K562 (cell line): ENCODE measurements around the gene MRPL10. TPM values are rescaled to one million over a fixed set of nuclear protein-coding genes. Genes with fewer than 3 reads are reported as not detected.

Experiments used
- CTBP1 ChIP-seq: fragments of 450-650 bp; IDR thresholded peaks from 2 replicates; pipeline ENCODE4 v1.6.1; 2016; ENCODE audit warnings: borderline replicate concordance
- DPF2 ChIP-seq: fragments of 450-650 bp; IDR thresholded peaks from 2 replicates; pipeline ENCODE4 v1.6.1; 2016
- E2F5 ChIP-seq: sonication (generic); formaldehyde crosslinking; IDR thresholded peaks from 2 replicates; pipeline ENCODE4 v1.8.0; 2022; ENCODE audit warnings: mild to moderate bottlenecking, missing genetic modification reagents
- ETS2 ChIP-seq: IDR thresholded peaks from 2 replicates; pipeline ENCODE4 v1.6.1; 2016; ENCODE audit warnings: borderline replicate concordance, missing genetic modification characterization, mild to moderate bottlenecking, moderate library complexity, missing compliant biosample characterization; ENCODE audit not compliant: poor library complexity, severe bottlenecking
- ETV1 ChIP-seq: fragments of 450-650 bp; conservative IDR thresholded peaks from 2 replicates; pipeline ENCODE4 v1.6.1; 2016; ENCODE audit warnings: missing genetic modification characterization, control low read depth, low read depth, missing compliant biosample characterization
- GTF2A2 ChIP-seq: IDR thresholded peaks from 2 replicates; pipeline ENCODE4 v1.6.1; 2016; ENCODE audit warnings: mild to moderate bottlenecking, missing genetic modification characterization, missing compliant biosample characterization
- HNRNPUL1 ChIP-seq: fragments of 200-400 bp; formaldehyde crosslinking; IDR thresholded peaks from 2 replicates; pipeline ENCODE4 v1.6.1; 2017; ENCODE audit warnings: low read length
- JUND ChIP-seq, 2 experiments: IDR thresholded peaks; 2 replicates in 1 of 2; 3 replicates in 1 of 2; pipeline ENCODE4 v1.6.1; 2011; ENCODE audit warnings: borderline replicate concordance in 2 of 2, low read depth in 2 of 2, low read length in 2 of 2, improper control_type of control experiment in 1 of 2, missing biosample characterization in 1 of 2, missing genetic modification characterization in 1 of 2, missing genetic modification reagents in 1 of 2
- KLF6 ChIP-seq: fragments of 250-450 bp; sonication (Bioruptor Pico); IDR thresholded peaks from 2 replicates; pipeline ENCODE4 v1.4.0; 2020; ENCODE audit warnings: mild to moderate bottlenecking, moderate library complexity, borderline replicate concordance
- MEIS2 ChIP-seq: fragments of 450-650 bp; IDR thresholded peaks from 2 replicates; pipeline ENCODE4 v1.6.1; 2014; ENCODE audit warnings: mild to moderate bottlenecking; ENCODE audit not compliant: partially characterized antibody
- PHF8 ChIP-seq: fragments of 200-600 bp; sonication (generic); IDR thresholded peaks from 2 replicates; pipeline ENCODE4 v1.6.1; 2012; ENCODE audit warnings: mixed run types, mild to moderate bottlenecking, inconsistent platforms, low read length, moderate library complexity, borderline replicate concordance
- RBM22 ChIP-seq: fragments of 200-400 bp; formaldehyde crosslinking; IDR thresholded peaks from 2 replicates; pipeline ENCODE4 v1.6.1; 2018; ENCODE audit warnings: low read length, low read depth; ENCODE audit not compliant: poor library complexity, severe bottlenecking
- RBM39 ChIP-seq: fragments of 200-400 bp; formaldehyde crosslinking; optimal IDR thresholded peaks from 2 replicates; pipeline ENCODE3; 2018; ENCODE audit warnings: low read depth, low read length
- TEAD4 ChIP-seq, 2 experiments: sonication (generic) in 1 of 2; formaldehyde crosslinking in 1 of 2; IDR thresholded peaks; 2 replicates each; pipeline versions ENCODE4 v1.6.1 to v1.8.0; 2012 to 2022; ENCODE audit warnings: borderline replicate concordance in 1 of 2, inconsistent platforms in 1 of 2, low read length in 1 of 2, mild to moderate bottlenecking in 1 of 2, missing genetic modification reagents in 1 of 2
- TGIF2 ChIP-seq: sonication (generic); formaldehyde crosslinking; IDR thresholded peaks from 2 replicates; pipeline ENCODE4 v1.8.1; 2022; ENCODE audit warnings: mild to moderate bottlenecking, missing genetic modification reagents, moderate library complexity
- ZBTB1 ChIP-seq: sonication (generic); formaldehyde crosslinking; IDR thresholded peaks from 2 replicates; pipeline ENCODE4 v1.8.1; 2023; ENCODE audit warnings: missing genetic modification reagents, low read depth, mild to moderate bottlenecking, borderline replicate concordance
- ZBTB17 ChIP-seq: fragments of 450-650 bp; formaldehyde crosslinking; IDR thresholded peaks from 2 replicates; pipeline ENCODE4 v1.4.0; 2020; ENCODE audit warnings: mild to moderate bottlenecking
- ZC3H11A ChIP-seq: IDR thresholded peaks from 2 replicates; pipeline ENCODE4 v1.6.1; 2012; ENCODE audit warnings: low read depth, low read length, improper control_type of control experiment
- ZNF212 ChIP-seq: fragments of 450-650 bp; formaldehyde crosslinking; IDR thresholded peaks from 2 replicates; pipeline ENCODE4 v1.4.0; 2020; ENCODE audit warnings: mild to moderate bottlenecking
- ZNF224 ChIP-seq: sonication (generic); formaldehyde crosslinking; IDR thresholded peaks from 2 replicates; pipeline ENCODE4 v1.8.0; 2022; ENCODE audit warnings: mild to moderate bottlenecking, missing genetic modification reagents
- ZNF589 ChIP-seq: fragments of 200-800 bp; sonication (Bioruptor generic); IDR thresholded peaks from 2 replicates; pipeline ENCODE4 v1.6.1; 2016; ENCODE audit warnings: low read depth, missing genetic modification characterization, missing compliant biosample characterization
- polyA plus RNA-seq, 8 experiments: library from polyadenylated mRNA; depleted of rRNA in 4 of 8; stranded (reverse) in 5 of 8; unstranded in 3 of 8; fragments of >200 nt; fragmentation: Nextera tagmentation in 2 of 8; fragmentation: Illumina TruSeq in 1 of 8; extraction: Ambion mirVana in 2 of 8; extraction: Trizol in 1 of 8; gene quantifications; 2 replicates each; pipeline versions ENCODE4 v1.2.1 to v1.2.3, GENCODE V29; 2011 to 2014; ENCODE audit warnings: inconsistent platforms in 1 of 8, missing spikeins in 1 of 8
- total RNA-seq, 7 experiments: library from RNA; depleted of rRNA in 6 of 7; stranded (reverse); fragments of >200 nt in 6 of 7; fragmentation: Illumina TruSeq in 2 of 7; extraction: Trizol in 2 of 7; gene quantifications; 2 replicates each; pipeline versions ENCODE4 v1.2.1 to v1.2.3, GENCODE V29; 2011 to 2021; ENCODE audit warnings: low replicate concordance in 1 of 7
- TF ChIP-seq, protein P1 (sequence below): sonication (generic); formaldehyde crosslinking; IDR thresholded peaks from 2 replicates; pipeline ENCODE4 v1.4.0; 2020; ENCODE audit warnings: mild to moderate bottlenecking, missing genetic modification reagents
- TF ChIP-seq, protein P2 (sequence below): fragments of 450-650 bp; IDR thresholded peaks from 2 replicates; pipeline ENCODE4 v1.6.1; 2016; ENCODE audit warnings: missing biosample characterization, missing genetic modification characterization
- TF ChIP-seq, protein P3 (sequence below): fragments of 250-450 bp; sonication (Bioruptor Pico); IDR thresholded peaks from 2 replicates; pipeline ENCODE4 v1.8.0; 2022; ENCODE audit warnings: moderate library complexity, mild to moderate bottlenecking, inconsistent platforms

The MRPL10 gene
- total and polyA plus RNA-seq, 9 of the 15 experiments (the other 6 are each of a cell fraction or from before 2014, with no cell fraction given): 27.8 to 105 (median 67.3) TPM

DNA sequence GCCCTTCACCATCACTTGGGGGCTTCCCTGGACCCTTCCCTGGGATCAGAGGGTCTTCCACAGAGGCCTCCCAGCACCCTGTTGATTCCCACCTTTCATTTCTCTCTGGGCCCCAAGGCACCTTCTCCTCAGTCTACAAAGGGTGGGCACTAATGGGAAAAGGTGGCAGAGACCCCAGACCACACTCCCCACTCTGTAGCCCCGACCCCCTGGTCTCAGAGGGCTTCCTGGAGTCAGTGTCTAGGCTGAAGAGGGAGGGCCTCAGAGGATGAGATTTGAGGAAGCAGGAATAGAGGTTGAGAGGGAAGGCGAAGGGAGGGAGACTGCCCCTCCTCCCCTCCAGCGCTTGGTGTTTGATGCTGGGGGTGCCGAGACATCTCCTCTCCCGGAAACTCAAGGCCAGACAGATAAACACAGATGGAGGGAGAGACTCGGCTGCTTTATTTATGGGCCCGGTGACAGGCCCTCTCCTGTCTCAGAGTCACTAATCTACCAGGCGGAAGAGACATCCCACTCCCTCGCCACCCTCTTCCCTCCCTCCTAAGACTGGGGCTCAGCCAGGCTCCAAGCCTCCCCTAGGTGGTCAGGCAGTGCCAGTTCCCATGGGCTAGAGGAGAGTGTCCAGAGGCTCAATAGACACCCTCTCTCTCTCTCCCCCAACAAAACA, 46.2 kb upstream of the MRPL10 start (continued):
- peak; percentile 100 for TF ChIP-seq MEIS2
- peak; percentile 86 for TF ChIP-seq DPF2
- TF ChIP-seq, protein P1, sequence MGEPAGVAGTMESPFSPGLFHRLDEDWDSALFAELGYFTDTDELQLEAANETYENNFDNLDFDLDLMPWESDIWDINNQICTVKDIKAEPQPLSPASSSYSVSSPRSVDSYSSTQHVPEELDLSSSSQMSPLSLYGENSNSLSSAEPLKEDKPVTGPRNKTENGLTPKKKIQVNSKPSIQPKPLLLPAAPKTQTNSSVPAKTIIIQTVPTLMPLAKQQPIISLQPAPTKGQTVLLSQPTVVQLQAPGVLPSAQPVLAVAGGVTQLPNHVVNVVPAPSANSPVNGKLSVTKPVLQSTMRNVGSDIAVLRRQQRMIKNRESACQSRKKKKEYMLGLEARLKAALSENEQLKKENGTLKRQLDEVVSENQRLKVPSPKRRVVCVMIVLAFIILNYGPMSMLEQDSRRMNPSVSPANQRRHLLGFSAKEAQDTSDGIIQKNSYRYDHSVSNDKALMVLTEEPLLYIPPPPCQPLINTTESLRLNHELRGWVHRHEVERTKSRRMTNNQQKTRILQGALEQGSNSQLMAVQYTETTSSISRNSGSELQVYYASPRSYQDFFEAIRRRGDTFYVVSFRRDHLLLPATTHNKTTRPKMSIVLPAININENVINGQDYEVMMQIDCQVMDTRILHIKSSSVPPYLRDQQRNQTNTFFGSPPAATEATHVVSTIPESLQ (CRISPR knock-in tag): 0 out of 2 replicates have a peak, but pooled peaks have one; percentile 62
- no peak for TF ChIP-seq ZC3H11A
- TF ChIP-seq ZBTB17 (CRISPR knock-in tag): peak; percentile 57
- TF ChIP-seq KLF6 (CRISPR knock-in tag): 0 out of 2 replicates have a peak, but pooled peaks have one; percentile 67
- TF ChIP-seq ZBTB1 (CRISPR knock-in tag): no peak
- no peak for TF ChIP-seq ZNF212 (CRISPR knock-in tag)
- TF ChIP-seq GTF2A2 (tag): no peak
- TF ChIP-seq E2F5 (CRISPR knock-in tag): no peak
- TF ChIP-seq RBM39: peak; percentile 32
- TF ChIP-seq RBM22: no peak
- TF ChIP-seq JUND (IDR thresholded peaks at IDR 0.05; ENCODE audit: borderline replicate concordance, low read depth, low read length): peak; percentile 75; the same call in 1 of the 2 replicates
- TF ChIP-seq JUND (tag; IDR thresholded peaks at IDR 0.05; ENCODE audit: borderline replicate concordance, low read depth, low read length): peak; percentile 71; the same call in 1 of the 3 replicates
- TF ChIP-seq, protein P2, sequence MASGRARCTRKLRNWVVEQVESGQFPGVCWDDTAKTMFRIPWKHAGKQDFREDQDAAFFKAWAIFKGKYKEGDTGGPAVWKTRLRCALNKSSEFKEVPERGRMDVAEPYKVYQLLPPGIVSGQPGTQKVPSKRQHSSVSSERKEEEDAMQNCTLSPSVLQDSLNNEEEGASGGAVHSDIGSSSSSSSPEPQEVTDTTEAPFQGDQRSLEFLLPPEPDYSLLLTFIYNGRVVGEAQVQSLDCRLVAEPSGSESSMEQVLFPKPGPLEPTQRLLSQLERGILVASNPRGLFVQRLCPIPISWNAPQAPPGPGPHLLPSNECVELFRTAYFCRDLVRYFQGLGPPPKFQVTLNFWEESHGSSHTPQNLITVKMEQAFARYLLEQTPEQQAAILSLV: no peak
- no peak for TF ChIP-seq TGIF2 (CRISPR knock-in tag)
- no peak for TF ChIP-seq ETS2
- peak; percentile 68 for TF ChIP-seq ZNF589
- peak; percentile 99 for TF ChIP-seq ETV1 (tag)
- peak; percentile 82 for TF ChIP-seq TEAD4 (IDR thresholded peaks at IDR 0.05; ENCODE audit: low read length)
- TF ChIP-seq TEAD4 (CRISPR knock-in tag; IDR thresholded peaks at IDR 0.05; ENCODE audit: borderline replicate concordance): no peak
- no peak for TF ChIP-seq HNRNPUL1
- no peak for TF ChIP-seq ZNF224 (CRISPR knock-in tag)
- TF ChIP-seq, protein P3, sequence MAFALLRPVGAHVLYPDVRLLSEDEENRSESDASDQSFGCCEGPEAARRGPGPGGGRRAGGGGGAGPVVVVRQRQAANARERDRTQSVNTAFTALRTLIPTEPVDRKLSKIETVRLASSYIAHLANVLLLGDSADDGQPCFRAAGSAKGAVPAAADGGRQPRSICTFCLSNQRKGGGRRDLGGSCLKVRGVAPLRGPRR (CRISPR knock-in tag): no peak
- TF ChIP-seq PHF8: peak; percentile 14; the same call in 1 of the 2 replicates
- TF ChIP-seq CTBP1: peak; percentile 99
